GDM1 (cell line): ENCODE results near the gene RNF213.
"Not testable (repeated sequence)": the region's sequence is repeated elsewhere in the genome, so short reads cannot be mapped to it uniquely, and the experiment has no call there.

ENCODE experiments used
- DNase-seq: peaks from one replicate; lab custom pipeline; 2025; lab: John Stamatoyannopoulos, UW

RNF213 gene

GRCh38 chr17:80319999-80320344, 59.3 kb downstream of the RNF213 start:
- DNase-seq: no peak

- DNase-seq: no peak
Measured at GRCh38 chr17:80320496-80320895, 59.8 kb downstream of the RNF213 start.

- DNase-seq: no peak
Measured at GRCh38 chr17:80322864-80323263, 62.2 kb downstream of the RNF213 start.

- no peak for DNase-seq
Measured at GRCh38 chr17:80323982-80324381, 63.3 kb downstream of the RNF213 start.

GRCh38 chr17:80327518-80327917, 66.9 kb downstream of the RNF213 start:
- no peak for DNase-seq

- no peak for DNase-seq
Measured at GRCh38 chr17:80328634-80329380, 68.2 kb downstream of the RNF213 start.

GRCh38 chr17:80329421-80329820, 68.8 kb downstream of the RNF213 start:
- not testable (repeated sequence) for DNase-seq

- DNase-seq: no peak
Measured at GRCh38 chr17:80330276-80330675, 69.6 kb downstream of the RNF213 start.

- not testable (repeated sequence) for DNase-seq
Measured at GRCh38 chr17:80330938-80331337, 70.3 kb downstream of the RNF213 start.

- DNase-seq: no peak
Measured at GRCh38 chr17:80331820-80332219, 71.2 kb downstream of the RNF213 start.

GRCh38 chr17:80337195-80337895, 76.7 kb downstream of the RNF213 start:
- DNase-seq: no peak

GRCh38 chr17:80339118-80339517, 78.5 kb downstream of the RNF213 start:
- no peak for DNase-seq

GRCh38 chr17:80339731-80340456, 79.2 kb downstream of the RNF213 start:
- DNase-seq: no peak

- DNase-seq: no peak
Measured at GRCh38 chr17:80345321-80345720, 84.7 kb downstream of the RNF213 start.

GRCh38 chr17:80345841-80346497, 85.3 kb downstream of the RNF213 start:
- no peak for DNase-seq

GRCh38 chr17:80346498-80347275, 86.0 kb downstream of the RNF213 start:
- no peak for DNase-seq

- no peak for DNase-seq
Measured at GRCh38 chr17:80347536-80347935, 86.9 kb downstream of the RNF213 start.

- no peak for DNase-seq
Measured at GRCh38 chr17:80347948-80348351, 87.3 kb downstream of the RNF213 start.

GRCh38 chr17:80348551-80349150, 88.0 kb downstream of the RNF213 start:
- DNase-seq: no peak

GRCh38 chr17:80349151-80349651, 88.5 kb downstream of the RNF213 start:
- no peak for DNase-seq

GRCh38 chr17:80349751-80350150, 89.1 kb downstream of the RNF213 start:
- DNase-seq: no peak
